Esophagus muscularis mucosa (tissue), 3 donors: ENCODE results near the gene PLXDC2.

Source experiments
- EP300 ChIP-seq: sonication (generic); formaldehyde crosslinking; IDR thresholded peaks from one replicate; pipeline ENCODE4 v1.6.1; 2017; ENCODE audit warnings: antibody characterized with exemption
- POLR2AphosphoS5 ChIP-seq, 2 donors: sonication (generic); formaldehyde crosslinking; IDR thresholded peaks; one replicate each; pipeline ENCODE4 v1.6.1; 2017; ENCODE audit warnings: antibody characterized with exemption in 2 of 2

DNA sequence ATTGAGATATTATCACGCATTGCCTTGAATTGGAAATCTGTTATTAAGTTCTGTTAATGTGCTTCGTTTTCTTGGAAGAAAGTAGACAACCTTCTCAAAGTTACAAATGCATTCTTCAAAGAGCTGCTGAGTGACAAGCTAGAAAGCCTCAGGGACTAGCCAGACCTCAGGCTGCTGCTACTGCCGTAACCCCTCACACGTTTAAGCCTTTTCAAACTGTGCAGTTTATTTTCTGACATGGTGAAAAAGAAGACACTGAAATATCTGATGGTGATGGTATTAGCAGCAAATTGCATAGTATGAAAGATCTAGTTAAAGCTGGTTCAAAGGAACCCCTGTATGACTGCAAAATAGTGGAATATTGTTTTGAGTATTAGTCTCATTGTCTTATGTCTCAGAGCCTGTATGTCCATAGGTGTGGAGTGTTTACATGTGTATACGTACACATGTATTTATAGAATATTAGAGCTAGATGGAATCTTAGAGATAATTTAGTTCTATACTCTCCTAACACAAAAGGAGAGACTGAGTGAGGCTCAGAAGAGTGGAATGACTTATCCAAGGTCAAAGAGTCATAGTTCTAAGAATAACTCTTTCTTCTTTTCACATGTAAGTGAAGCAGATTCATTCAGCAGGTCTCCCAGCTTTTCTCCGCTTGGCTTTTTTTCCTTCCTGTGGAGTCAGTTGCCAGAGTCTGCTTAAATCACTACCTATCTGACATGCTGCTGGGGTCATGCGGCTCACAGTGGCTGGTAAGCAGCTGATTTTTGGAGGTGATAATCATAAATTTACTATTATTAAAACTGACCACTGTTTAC lies 431.9 kb downstream of the PLXDC2 start:
- TF ChIP-seq EP300 (no peak), POLR2AphosphoS5 (IDR thresholded peaks at IDR 0.05) (no peak)
